Activated T-cell treated with anti-CD3 and anti-CD28 coated beads for 4 hours (primary cell): ENCODE data around the gene LMBRD1.

Source experiments
- DNase-seq: peaks from one replicate; pipeline ENCODE4 v3.0.0-alpha.2; 2020

LMBRD1 gene

GRCh38 chr6:69630767-69631166, 166.0 kb downstream of the LMBRD1 start:
- no peak for DNase-seq

- DNase-seq, result no peak
Observed at GRCh38 chr6:69627625-69628024, 169.2 kb downstream of the LMBRD1 start.

GRCh38 chr6:69624944-69625343, 171.9 kb downstream of the LMBRD1 start:
- DNase-seq, result no peak
